SK-N-SH (cell line): Measurements from ENCODE around the gene CYP2W1. TPM values are rescaled to one million over a fixed set of nuclear protein-coding genes. Genes with fewer than 3 reads are reported as not detected.

Source experiments
- CTCF ChIA-PET: fragments of 300-600, 350-600 bp; formaldehyde crosslinking; extraction: SDS; loops from one replicate; lab custom pipeline; 2021; lab: Yijun Ruan, JAX
- POLR2A ChIA-PET: fragments of 350-600 bp; sonication (Branson Sonifier 250); formaldehyde crosslinking; extraction: SDS; loops from one replicate; lab custom pipeline; 2020; ENCODE audit warnings: antibody characterized with exemption, inconsistent platforms; lab: Yijun Ruan, JAX
- DNase-seq: peaks from one replicate; pipeline ENCODE4 v3.0.0; 2012
- H2AFZ ChIP-seq: fragments of 200-600 bp; sonication (generic); 2 replicates; pipeline ENCODE4 v1.8.1; 2016; ENCODE audit warnings: antibody characterized with exemption, mild to moderate bottlenecking, low read depth
- H3F3A ChIP-seq: fragments of 200-600 bp; sonication (generic); replicated peaks from 2 replicates; pipeline ENCODE3; 2016; ENCODE audit warnings: antibody characterized with exemption, mild to moderate bottlenecking; ENCODE audit not compliant: insufficient read depth
- H3K27ac ChIP-seq, 2 experiments: fragments of 200-500 bp in 1 of 2; fragments of 200-600 bp in 1 of 2; sonication (Bioruptor generic) in 1 of 2; sonication (generic), shearing (Covaris generic) in 1 of 2; 2 replicates each; pipeline versions ENCODE4 v1.5.1 to v1.6.1; 2014 to 2016; ENCODE audit warnings: low read depth in 2 of 2, inconsistent platforms in 1 of 2, low read length in 1 of 2, mild to moderate bottlenecking in 1 of 2, mixed read lengths in 1 of 2
- H3K27me3 ChIP-seq: fragments of 200-600 bp; sonication (generic), shearing (Covaris generic); 2 replicates; pipeline ENCODE4 v1.6.1; 2016; ENCODE audit warnings: mixed run types; ENCODE audit not compliant: insufficient read depth
- H3K36me3 ChIP-seq, 2 experiments: fragments of 200-500 bp in 1 of 2; fragments of 200-600 bp in 1 of 2; sonication (Bioruptor generic) in 1 of 2; sonication (generic) in 1 of 2; replicated peaks in 1 of 2; 2 replicates each; pipeline versions ENCODE3 to v1.5.1; 2014 to 2016; ENCODE audit warnings: low read length in 1 of 2, mild to moderate bottlenecking in 1 of 2; ENCODE audit not compliant: insufficient read depth in 2 of 2, control insufficient read depth in 1 of 2
- H3K4me1 ChIP-seq, 2 experiments: fragments of 200-500 bp in 1 of 2; fragments of 200-600 bp in 1 of 2; sonication (Bioruptor generic) in 1 of 2; sonication (generic), shearing (Covaris generic) in 1 of 2; 2 replicates each; pipeline versions ENCODE4 v1.5.1 to v1.6.1; 2014 to 2016; ENCODE audit warnings: low read depth in 1 of 2, low read length in 1 of 2, mixed run types in 1 of 2; ENCODE audit not compliant: insufficient read depth in 2 of 2, control insufficient read depth in 1 of 2
- H3K4me2 ChIP-seq: fragments of 200-600 bp; sonication (generic), shearing (Covaris generic); 2 replicates; pipeline ENCODE4 v1.6.1; 2017; ENCODE audit warnings: mixed run types
- H3K4me3 ChIP-seq, 2 experiments: fragments of 200-500 bp in 1 of 2; fragments of 200-600 bp in 1 of 2; sonication (Bioruptor generic) in 1 of 2; sonication (generic), shearing (Covaris generic) in 1 of 2; 2 replicates each; pipeline versions ENCODE4 v1.5.1 to v1.8.1; 2014 to 2016; ENCODE audit warnings: low read depth in 2 of 2, inconsistent platforms in 1 of 2, low read length in 1 of 2, mild to moderate bottlenecking in 1 of 2, mixed read lengths in 1 of 2, moderate library complexity in 1 of 2
- H3K79me2 ChIP-seq: fragments of 200-600 bp; sonication (generic); 2 replicates; pipeline ENCODE4 v1.8.1; 2017; ENCODE audit warnings: mild to moderate bottlenecking; ENCODE audit not compliant: insufficient read depth
- H3K9ac ChIP-seq: fragments of 200-600 bp; sonication (generic); 2 replicates; pipeline ENCODE4 v1.6.1; 2017; ENCODE audit warnings: mixed run types
- H3K9me2 ChIP-seq: fragments of 200-600 bp; sonication (generic); 2 replicates; pipeline ENCODE4 v1.6.1; 2017; ENCODE audit warnings: mixed run types
- H3K9me3 ChIP-seq: fragments of 200-600 bp; sonication (generic); 2 replicates; pipeline ENCODE4 v1.6.1; 2017; ENCODE audit warnings: mixed run types, mild to moderate bottlenecking, moderate library complexity
- H4K20me1 ChIP-seq: fragments of 200-600 bp; sonication (generic); 2 replicates; pipeline ENCODE4 v1.6.1; 2017; ENCODE audit warnings: mild to moderate bottlenecking, mixed run types; ENCODE audit not compliant: insufficient read depth
- CTCF ChIP-seq: fragments of 200-600 bp; sonication (generic); IDR thresholded peaks from 2 replicates; pipeline ENCODE4 v1.6.1; 2017; ENCODE audit warnings: antibody characterized with exemption, mild to moderate bottlenecking, moderate library complexity
- EP300 ChIP-seq, 2 experiments: IDR thresholded peaks; 2 replicates each; pipeline versions ENCODE4 v1.4.0 to v1.6.1; 2012; ENCODE audit warnings: borderline replicate concordance in 1 of 2, low read depth in 1 of 2, low read length in 1 of 2
- EZH2phosphoT487 ChIP-seq: fragments of 200-600 bp; sonication (generic); IDR thresholded peaks from 2 replicates; pipeline ENCODE4 v1.6.1; 2017; ENCODE audit warnings: low read depth, mixed run types, mild to moderate bottlenecking, antibody characterized with exemption, moderate library complexity, borderline replicate concordance
- FOSL2 ChIP-seq: IDR thresholded peaks from 2 replicates; pipeline ENCODE4 v1.4.0; 2012; ENCODE audit warnings: low read depth, mild to moderate bottlenecking, moderate library complexity, borderline replicate concordance
- FOXJ3 ChIP-seq: sonication (generic); formaldehyde crosslinking; IDR thresholded peaks from 2 replicates; pipeline ENCODE4 v1.5.1; 2020; ENCODE audit warnings: mild to moderate bottlenecking, missing genetic modification reagents
- IRF3 ChIP-seq: fragments of 150-350 bp; IDR thresholded peaks from 2 replicates; pipeline ENCODE4 v1.6.1; 2016; ENCODE audit warnings: mild to moderate bottlenecking, low read depth, low read length
- JUND ChIP-seq: IDR thresholded peaks from 2 replicates; pipeline ENCODE4 v1.4.0; 2012
- MAX ChIP-seq: IDR thresholded peaks from 2 replicates; pipeline ENCODE4 v1.4.0; 2012; ENCODE audit warnings: low read depth
- MEF2A ChIP-seq: IDR thresholded peaks from 2 replicates; pipeline ENCODE4 v1.4.0; 2012; ENCODE audit warnings: low read depth, borderline replicate concordance
- MXI1 ChIP-seq: IDR thresholded peaks from 2 replicates; pipeline ENCODE4 v1.6.1; 2012; ENCODE audit warnings: mild to moderate bottlenecking, low read depth, low read length, improper control_type of control experiment
- NFIC ChIP-seq: IDR thresholded peaks from 2 replicates; pipeline ENCODE4 v1.4.0; 2012; ENCODE audit warnings: borderline replicate concordance
- PBX3 ChIP-seq: IDR thresholded peaks from 2 replicates; pipeline ENCODE4; 2012
- RCOR1 ChIP-seq: fragments of 150-350 bp; IDR thresholded peaks from 2 replicates; pipeline ENCODE4 v1.6.1; 2017; ENCODE audit warnings: antibody characterized with exemption, low read length
- REST ChIP-seq: IDR thresholded peaks from 2 replicates; pipeline ENCODE4 v1.6.1; 2012; ENCODE audit warnings: mild to moderate bottlenecking, low read depth, low read length, moderate library complexity
- SIN3A ChIP-seq: IDR thresholded peaks from 2 replicates; pipeline ENCODE4 v1.6.1; 2012; ENCODE audit warnings: low read depth, mild to moderate bottlenecking, low read length, moderate library complexity, borderline replicate concordance
- SMC3 ChIP-seq: IDR thresholded peaks from 2 replicates; pipeline ENCODE4 v1.6.1; 2012; ENCODE audit warnings: low read depth, low read length, improper control_type of control experiment
- TEAD4 ChIP-seq: IDR thresholded peaks from 2 replicates; pipeline ENCODE4 v1.4.0; 2012; ENCODE audit warnings: mild to moderate bottlenecking, borderline replicate concordance; ENCODE audit not compliant: insufficient read depth
- USF1 ChIP-seq: IDR thresholded peaks from 2 replicates; pipeline ENCODE4 v1.4.0; 2012; ENCODE audit warnings: low read depth, borderline replicate concordance
- YY1 ChIP-seq: IDR thresholded peaks from 2 replicates; pipeline ENCODE4 v1.4.0; 2012; ENCODE audit warnings: low read depth, mild to moderate bottlenecking
- WGBS: methylation state at CpG from one replicate; pipeline ENCODE4 v1.1.6; 2017; ENCODE audit warnings: low lambda C conversion rate; 5-methylcytosine and 5-hydroxymethylcytosine counted together
- polyA plus RNA-seq, 3 experiments: library from polyadenylated mRNA; depleted of rRNA; stranded (reverse); fragments of >200 nt; gene quantifications; 2 replicates each; pipeline ENCODE4 v1.2.3, GENCODE V29; 2012

The CYP2W1 gene
- polyA plus RNA-seq, 1 of the 3 experiments (the other 2 are of a cell fraction), result 0.10 TPM

GRCh38 chr7:1032536-1033181, 49.7 kb downstream of the CYP2W1 start:
- WGBS, result 91% methylated on average over 18 of the region's 25 CpGs
- Histone ChIP-seq H3K4me3 (no peak overlapping the region), H3K9me2 (no peaks in the 10 kb centered on the region), H3K4me1 (peaks cover 8% of the 10 kb centered on the region in 2 experiments; a peak in 3 of 4 replicates), H4K20me1 (peaks cover 1% of the 10 kb centered on the region), H3F3A (peaks cover 19% of the 10 kb centered on the region), H3K27me3 (no peaks in the 10 kb centered on the region), H3K9ac (no peak overlapping the region), H3K9me3 (no peaks in the 10 kb centered on the region), H3K36me3 (peaks cover 0 to 6% of the 10 kb centered on the region in 2 experiments), H3K27ac (no peak overlapping the region), H3K4me2 (no peak overlapping the region), H3K79me2 (peaks cover 5% of the 10 kb centered on the region), H2AFZ (no peak overlapping the region)
- TF ChIP-seq USF1 (no peak), CTCF (no peak), PBX3 (no peak), EP300 (IDR thresholded peaks at IDR 0.05; ENCODE audit: borderline replicate concordance in 1 of 2, low read depth in 1 of 2, low read length in 1 of 2) (no peak), SMC3 (no peak), NFIC (no peak), EZH2phosphoT487 (no peak), MXI1 (no peak), MAX (no peak), IRF3 (no peak), RCOR1 (no peak), FOXJ3 (no peak), JUND (no peak), FOSL2 (no peak), TEAD4 (no peak), REST (no peak), YY1 (no peak), SIN3A (no peak), MEF2A (no peak)
- CTCF ChIA-PET, result interaction anchor here (0.9 to 3.4 kb wide), 2 partner anchors 40 to 47 kb away, joined by 3 to 22 read pairs; no protein-coding TSS in a partner anchor
- POLR2A ChIA-PET, result no interaction called here
- DNase-seq, result no peak
